ENCODE results near the gene TRAF4. TPM values are rescaled to one million over a fixed set of nuclear protein-coding genes. Genes with fewer than 3 reads are reported as not detected.
A peak's percentile ranks its signal among the peaks of the same experiment; 100 is the strongest.

TRAF4 gene
- total RNA-seq, 1 experiment from 2014 or later = 268 TPM

DNA sequence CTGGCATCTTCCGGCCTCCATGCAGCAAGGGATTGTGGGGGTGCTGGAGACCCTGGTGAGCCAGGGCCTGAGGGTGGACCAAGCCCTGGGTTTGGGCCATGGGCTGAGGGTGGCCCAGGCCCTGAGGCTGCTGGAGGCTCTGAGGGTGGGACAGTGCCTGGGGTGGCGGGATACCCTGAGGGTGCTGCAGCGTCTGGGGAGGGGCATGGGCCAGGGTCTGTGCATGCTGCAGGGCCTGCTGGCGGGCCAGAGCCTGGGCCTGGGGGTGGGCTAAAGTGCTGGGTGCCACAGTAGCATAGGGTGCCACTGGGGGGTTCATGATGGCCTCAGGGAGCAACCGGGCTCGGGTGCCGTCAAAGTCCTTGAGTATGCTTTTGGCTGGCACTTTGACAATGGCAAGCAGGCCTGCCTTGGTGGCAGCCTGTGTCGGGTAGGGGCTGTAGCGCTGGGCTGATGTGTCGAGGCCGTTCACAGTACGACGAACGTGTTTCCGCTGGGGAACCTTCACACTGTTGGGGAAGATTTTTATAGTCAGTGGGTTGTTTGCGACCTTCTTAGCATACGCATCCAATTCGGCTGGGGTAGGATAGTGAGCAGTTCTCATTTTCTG lies 15.6 kb downstream of the TRAF4 start:
- Mint-ChIP-seq H3K4me3 (no peak overlapping the region), H3K27me3 (ENCODE audit: low read depth) (no peaks in the 10 kb centered on the region), H3K36me3 (peaks cover 38% of the 10 kb centered on the region), H3K9me3 (no peaks in the 10 kb centered on the region), H3K27ac (peak overlapping the region; percentile 96), H3K4me1 (peaks cover 74% of the 10 kb centered on the region)
- no peak for ATAC-seq
- no peak for TF ChIP-seq SOX15 (CRISPR knock-in tag; IDR thresholded peaks at IDR 0.05)
- no peak for TF ChIP-seq NFE2L1 (CRISPR knock-in tag; IDR thresholded peaks at IDR 0.05)
- no peak for TF ChIP-seq NR2C2 (CRISPR knock-in tag; IDR thresholded peaks at IDR 0.05)
- TF ChIP-seq CREB1 (CRISPR knock-in tag; IDR thresholded peaks at IDR 0.05) = no peak
- no peak for TF ChIP-seq ZNF416 (CRISPR knock-in tag; IDR thresholded peaks at IDR 0.05)
- no peak for TF ChIP-seq HMGA2 (CRISPR knock-in tag; IDR thresholded peaks at IDR 0.05)
- TF ChIP-seq ZNF121 (CRISPR knock-in tag; IDR thresholded peaks at IDR 0.05) = no peak
- TF ChIP-seq ZNF263 (CRISPR knock-in tag; IDR thresholded peaks at IDR 0.05; ENCODE audit: low read depth) = no peak
- TF ChIP-seq, protein P1, sequence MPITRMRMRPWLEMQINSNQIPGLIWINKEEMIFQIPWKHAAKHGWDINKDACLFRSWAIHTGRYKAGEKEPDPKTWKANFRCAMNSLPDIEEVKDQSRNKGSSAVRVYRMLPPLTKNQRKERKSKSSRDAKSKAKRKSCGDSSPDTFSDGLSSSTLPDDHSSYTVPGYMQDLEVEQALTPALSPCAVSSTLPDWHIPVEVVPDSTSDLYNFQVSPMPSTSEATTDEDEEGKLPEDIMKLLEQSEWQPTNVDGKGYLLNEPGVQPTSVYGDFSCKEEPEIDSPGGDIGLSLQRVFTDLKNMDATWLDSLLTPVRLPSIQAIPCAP (CRISPR knock-in tag; IDR thresholded peaks at IDR 0.05) = no peak
- TF ChIP-seq MYBL2 (CRISPR knock-in tag; IDR thresholded peaks at IDR 0.05) = no peak
- no peak for TF ChIP-seq GABPB1 (CRISPR knock-in tag; IDR thresholded peaks at IDR 0.05)
- no peak for TF ChIP-seq ETV6 (CRISPR knock-in tag; IDR thresholded peaks at IDR 0.05)
- TF ChIP-seq TCF7 (CRISPR knock-in tag; IDR thresholded peaks at IDR 0.05; ENCODE audit: low read depth) = no peak
- no peak for TF ChIP-seq GTF2I (CRISPR knock-in tag; conservative IDR thresholded peaks at IDR 0.05)
- no peak for DNase-seq (ENCODE audit: low spot score)
- ChIA-PET POLR2A (no interaction called here), CTCF (interaction anchor here (1.5 to 6.5 kb wide), 4 partner anchors 8 to 103 kb away, joined by 3 to 147 read pairs (median 62); partner anchors contain the start of genes NEK8 and TLCD1)

DNA sequence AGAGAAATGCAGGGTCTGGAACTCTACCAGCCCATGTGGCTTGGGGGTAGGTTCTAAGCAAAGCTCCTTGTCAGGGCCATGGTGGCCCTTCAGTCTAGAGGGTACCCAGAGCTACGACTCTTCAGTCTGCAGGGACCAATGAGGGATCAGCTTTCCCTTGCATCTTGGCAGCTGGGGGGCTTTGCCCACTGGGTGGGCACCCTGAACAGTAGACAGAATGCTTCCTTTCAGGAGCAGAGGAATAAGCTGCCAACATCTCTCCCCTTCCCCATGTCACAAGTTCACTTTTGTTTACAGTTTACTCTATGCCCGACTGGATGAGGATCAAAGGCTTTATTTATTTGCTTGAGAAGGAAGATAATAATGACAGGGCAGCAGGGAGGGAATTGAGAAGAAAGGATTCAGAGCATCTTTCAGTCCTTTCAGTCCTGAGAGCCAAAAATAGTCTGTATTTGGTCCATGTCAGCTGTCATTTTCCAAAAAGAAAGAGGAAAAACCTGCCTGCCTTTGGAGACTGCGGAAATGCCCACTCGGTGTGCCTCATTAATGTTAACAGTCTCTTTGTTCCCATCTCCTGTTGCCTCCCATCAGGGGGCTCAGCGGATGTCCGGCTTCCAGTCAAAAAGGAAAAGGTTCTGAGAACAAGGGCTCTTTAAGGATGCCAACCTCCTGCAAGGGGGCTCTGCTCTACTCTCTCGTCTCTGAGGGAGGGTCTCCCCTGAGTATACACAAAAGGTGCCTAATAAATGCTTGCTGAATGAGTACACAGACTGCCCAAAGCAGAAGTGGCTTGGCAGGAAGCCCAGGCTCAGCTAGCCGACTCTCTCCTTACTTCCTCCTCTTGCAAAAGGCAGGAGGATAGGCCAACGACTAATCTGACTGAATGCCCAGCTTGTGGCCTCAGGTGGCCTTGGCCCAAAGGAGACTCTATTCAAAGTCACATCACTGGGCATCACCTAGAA lies 17.1 kb downstream of the TRAF4 start:
- H3K27ac Mint-ChIP-seq = peak overlapping the region; percentile 96
- DNase-seq (ENCODE audit: low spot score) (peak; percentile 65), ATAC-seq (peak; percentile 79)
- CTCF ChIA-PET = interaction anchor here (0.6 to 6.5 kb wide), 19 partner anchors 9 to 356 kb away, joined by 3 to 147 read pairs (median 6); partner anchors contain the start of genes DHRS13, FAM222B, FLOT2 and NEK8
- POLR2A ChIA-PET = interaction anchor here (0.6 to 2.0 kb wide), 9 partner anchors 8 to 49 kb away, joined by 3 to 13 read pairs (median 4); partner anchors contain the start of genes PROCA1, RPL23A and TLCD1
- no peaks in the 10 kb centered on the region for H3K9me3 Mint-ChIP-seq
- H3K4me1 Mint-ChIP-seq = peaks cover 70% of the 10 kb centered on the region
- H3K36me3 Mint-ChIP-seq = peaks cover 46% of the 10 kb centered on the region
- H3K4me3 Mint-ChIP-seq = peak overlapping the region; percentile 55
- H3K27me3 Mint-ChIP-seq (ENCODE audit: low read depth) = no peaks in the 10 kb centered on the region
- TF ChIP-seq, protein P2, sequence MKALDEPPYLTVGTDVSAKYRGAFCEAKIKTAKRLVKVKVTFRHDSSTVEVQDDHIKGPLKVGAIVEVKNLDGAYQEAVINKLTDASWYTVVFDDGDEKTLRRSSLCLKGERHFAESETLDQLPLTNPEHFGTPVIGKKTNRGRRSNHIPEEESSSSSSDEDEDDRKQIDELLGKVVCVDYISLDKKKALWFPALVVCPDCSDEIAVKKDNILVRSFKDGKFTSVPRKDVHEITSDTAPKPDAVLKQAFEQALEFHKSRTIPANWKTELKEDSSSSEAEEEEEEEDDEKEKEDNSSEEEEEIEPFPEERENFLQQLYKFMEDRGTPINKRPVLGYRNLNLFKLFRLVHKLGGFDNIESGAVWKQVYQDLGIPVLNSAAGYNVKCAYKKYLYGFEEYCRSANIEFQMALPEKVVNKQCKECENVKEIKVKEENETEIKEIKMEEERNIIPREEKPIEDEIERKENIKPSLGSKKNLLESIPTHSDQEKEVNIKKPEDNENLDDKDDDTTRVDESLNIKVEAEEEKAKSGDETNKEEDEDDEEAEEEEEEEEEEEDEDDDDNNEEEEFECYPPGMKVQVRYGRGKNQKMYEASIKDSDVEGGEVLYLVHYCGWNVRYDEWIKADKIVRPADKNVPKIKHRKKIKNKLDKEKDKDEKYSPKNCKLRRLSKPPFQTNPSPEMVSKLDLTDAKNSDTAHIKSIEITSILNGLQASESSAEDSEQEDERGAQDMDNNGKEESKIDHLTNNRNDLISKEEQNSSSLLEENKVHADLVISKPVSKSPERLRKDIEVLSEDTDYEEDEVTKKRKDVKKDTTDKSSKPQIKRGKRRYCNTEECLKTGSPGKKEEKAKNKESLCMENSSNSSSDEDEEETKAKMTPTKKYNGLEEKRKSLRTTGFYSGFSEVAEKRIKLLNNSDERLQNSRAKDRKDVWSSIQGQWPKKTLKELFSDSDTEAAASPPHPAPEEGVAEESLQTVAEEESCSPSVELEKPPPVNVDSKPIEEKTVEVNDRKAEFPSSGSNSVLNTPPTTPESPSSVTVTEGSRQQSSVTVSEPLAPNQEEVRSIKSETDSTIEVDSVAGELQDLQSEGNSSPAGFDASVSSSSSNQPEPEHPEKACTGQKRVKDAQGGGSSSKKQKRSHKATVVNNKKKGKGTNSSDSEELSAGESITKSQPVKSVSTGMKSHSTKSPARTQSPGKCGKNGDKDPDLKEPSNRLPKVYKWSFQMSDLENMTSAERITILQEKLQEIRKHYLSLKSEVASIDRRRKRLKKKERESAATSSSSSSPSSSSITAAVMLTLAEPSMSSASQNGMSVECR (CRISPR knock-in tag; IDR thresholded peaks at IDR 0.05; ENCODE audit: borderline replicate concordance) = peak; percentile 18; the same call in 1 of the 2 replicates
- TF ChIP-seq, protein P3, sequence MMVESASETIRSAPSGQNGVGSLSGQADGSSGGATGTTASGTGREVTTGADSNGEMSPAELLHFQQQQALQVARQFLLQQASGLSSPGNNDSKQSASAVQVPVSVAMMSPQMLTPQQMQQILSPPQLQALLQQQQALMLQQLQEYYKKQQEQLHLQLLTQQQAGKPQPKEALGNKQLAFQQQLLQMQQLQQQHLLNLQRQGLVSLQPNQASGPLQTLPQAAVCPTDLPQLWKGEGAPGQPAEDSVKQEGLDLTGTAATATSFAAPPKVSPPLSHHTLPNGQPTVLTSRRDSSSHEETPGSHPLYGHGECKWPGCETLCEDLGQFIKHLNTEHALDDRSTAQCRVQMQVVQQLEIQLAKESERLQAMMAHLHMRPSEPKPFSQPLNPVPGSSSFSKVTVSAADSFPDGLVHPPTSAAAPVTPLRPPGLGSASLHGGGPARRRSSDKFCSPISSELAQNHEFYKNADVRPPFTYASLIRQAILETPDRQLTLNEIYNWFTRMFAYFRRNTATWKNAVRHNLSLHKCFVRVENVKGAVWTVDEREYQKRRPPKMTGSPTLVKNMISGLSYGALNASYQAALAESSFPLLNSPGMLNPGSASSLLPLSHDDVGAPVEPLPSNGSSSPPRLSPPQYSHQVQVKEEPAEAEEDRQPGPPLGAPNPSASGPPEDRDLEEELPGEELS (CRISPR knock-in tag; IDR thresholded peaks at IDR 0.05) = peak; percentile 10; the same call in 1 of the 2 replicates
- TF ChIP-seq FOXP1 (CRISPR knock-in tag; IDR thresholded peaks at IDR 0.05; ENCODE audit: borderline replicate concordance) (no peak), ETV6 (CRISPR knock-in tag; IDR thresholded peaks at IDR 0.05) (peak; percentile 98), ESRRA (CRISPR knock-in tag; IDR thresholded peaks at IDR 0.05; ENCODE audit: borderline replicate concordance) (no peak), JUN (CRISPR knock-in tag; IDR thresholded peaks at IDR 0.05) (no peak)
- TF ChIP-seq, protein P4, sequence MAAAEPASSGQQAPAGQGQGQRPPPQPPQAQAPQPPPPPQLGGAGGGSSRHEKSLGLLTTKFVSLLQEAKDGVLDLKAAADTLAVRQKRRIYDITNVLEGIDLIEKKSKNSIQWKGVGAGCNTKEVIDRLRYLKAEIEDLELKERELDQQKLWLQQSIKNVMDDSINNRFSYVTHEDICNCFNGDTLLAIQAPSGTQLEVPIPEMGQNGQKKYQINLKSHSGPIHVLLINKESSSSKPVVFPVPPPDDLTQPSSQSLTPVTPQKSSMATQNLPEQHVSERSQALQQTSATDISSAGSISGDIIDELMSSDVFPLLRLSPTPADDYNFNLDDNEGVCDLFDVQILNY (CRISPR knock-in tag; IDR thresholded peaks at IDR 0.05) = no peak
- TF ChIP-seq, protein P5, sequence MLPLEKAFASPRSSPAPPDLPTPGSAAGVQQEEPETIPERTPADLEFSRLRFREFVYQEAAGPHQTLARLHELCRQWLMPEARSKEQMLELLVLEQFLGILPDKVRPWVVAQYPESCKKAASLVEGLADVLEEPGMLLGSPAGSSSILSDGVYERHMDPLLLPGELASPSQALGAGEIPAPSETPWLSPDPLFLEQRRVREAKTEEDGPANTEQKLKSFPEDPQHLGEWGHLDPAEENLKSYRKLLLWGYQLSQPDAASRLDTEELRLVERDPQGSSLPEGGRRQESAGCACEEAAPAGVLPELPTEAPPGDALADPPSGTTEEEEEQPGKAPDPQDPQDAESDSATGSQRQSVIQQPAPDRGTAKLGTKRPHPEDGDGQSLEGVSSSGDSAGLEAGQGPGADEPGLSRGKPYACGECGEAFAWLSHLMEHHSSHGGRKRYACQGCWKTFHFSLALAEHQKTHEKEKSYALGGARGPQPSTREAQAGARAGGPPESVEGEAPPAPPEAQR (CRISPR knock-in tag; IDR thresholded peaks at IDR 0.05) = no peak
- TF ChIP-seq, protein P6, sequence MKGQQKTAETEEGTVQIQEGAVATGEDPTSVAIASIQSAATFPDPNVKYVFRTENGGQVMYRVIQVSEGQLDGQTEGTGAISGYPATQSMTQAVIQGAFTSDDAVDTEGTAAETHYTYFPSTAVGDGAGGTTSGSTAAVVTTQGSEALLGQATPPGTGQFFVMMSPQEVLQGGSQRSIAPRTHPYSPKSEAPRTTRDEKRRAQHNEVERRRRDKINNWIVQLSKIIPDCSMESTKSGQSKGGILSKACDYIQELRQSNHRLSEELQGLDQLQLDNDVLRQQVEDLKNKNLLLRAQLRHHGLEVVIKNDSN (CRISPR knock-in tag; IDR thresholded peaks at IDR 0.05) = no peak

Measured in WTC11 (cell line).